ENCODE measurements around the gene AGPS.
A peak's percentile ranks its signal among the peaks of the same experiment; 100 is the strongest.

AGPS gene

GRCh38 chr2:177551989-177552421 is 159.4 kb downstream of the AGPS start:
- H3K4me3 ChIP-seq (ENCODE audit: insufficient read depth, low read depth, low read length, poor library complexity, severe bottlenecking) = peak overlapping the region; percentile 75
- no peaks in the 10 kb centered on the region for H3K27me3 ChIP-seq (replicated peaks; ENCODE audit: control insufficient read depth, insufficient read depth, low read length, poor library complexity, severe bottlenecking)
- peaks cover 4% of the 10 kb centered on the region for H3K4me1 ChIP-seq (ENCODE audit: control insufficient read depth, insufficient read depth, low read length, poor library complexity, severe bottlenecking)
- H3K36me3 ChIP-seq (ENCODE audit: control insufficient read depth, insufficient read depth, low read length) = no peaks in the 10 kb centered on the region
- peak overlapping the region; percentile 99 for H3K27ac ChIP-seq (ENCODE audit: insufficient read depth, low read length, poor library complexity, severe bottlenecking)
- no peak for DNase-seq
- no peaks in the 10 kb centered on the region for H3K9me3 ChIP-seq (ENCODE audit: control insufficient read depth, low read length)

DNA sequence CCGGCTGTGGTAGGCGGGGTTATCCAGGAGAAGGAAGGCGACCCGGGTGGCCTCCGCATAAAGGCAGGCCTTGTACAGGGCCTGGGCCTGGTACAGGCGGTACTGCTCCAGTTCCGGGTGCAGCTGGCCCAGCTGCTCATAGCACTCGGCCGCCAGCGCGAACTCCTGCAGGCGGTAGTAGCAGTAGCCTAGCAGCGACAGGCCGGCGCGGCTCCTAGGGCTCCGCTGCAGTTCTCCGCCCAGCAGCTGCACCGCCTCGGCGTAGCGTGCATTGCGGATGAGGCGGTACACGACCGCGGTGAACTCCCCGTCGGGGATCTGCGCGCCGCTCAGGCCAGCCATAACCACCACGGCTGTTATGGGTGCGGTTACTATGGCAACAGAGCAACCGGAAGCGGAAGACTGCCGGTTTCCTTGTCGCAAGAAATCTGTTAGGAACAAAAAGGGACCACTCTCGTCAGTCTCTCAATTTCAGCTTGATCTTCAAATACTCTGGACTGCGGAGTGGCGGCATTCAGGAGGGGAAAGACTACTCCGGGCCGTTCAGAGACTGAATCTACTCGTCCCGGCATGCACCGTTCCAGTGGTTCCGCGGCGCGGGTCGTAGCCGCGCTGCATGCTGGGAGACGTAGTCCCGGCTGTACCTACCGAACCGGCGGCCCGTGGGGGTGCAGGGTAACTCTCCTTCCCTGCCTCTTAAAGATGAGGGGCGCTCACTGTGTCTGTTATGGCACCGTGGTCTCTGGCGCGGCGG is 160.0 kb downstream of the AGPS start:
- H3K27ac ChIP-seq (ENCODE audit: insufficient read depth, low read length, poor library complexity, severe bottlenecking) = peak overlapping the region; percentile 99

DNA sequence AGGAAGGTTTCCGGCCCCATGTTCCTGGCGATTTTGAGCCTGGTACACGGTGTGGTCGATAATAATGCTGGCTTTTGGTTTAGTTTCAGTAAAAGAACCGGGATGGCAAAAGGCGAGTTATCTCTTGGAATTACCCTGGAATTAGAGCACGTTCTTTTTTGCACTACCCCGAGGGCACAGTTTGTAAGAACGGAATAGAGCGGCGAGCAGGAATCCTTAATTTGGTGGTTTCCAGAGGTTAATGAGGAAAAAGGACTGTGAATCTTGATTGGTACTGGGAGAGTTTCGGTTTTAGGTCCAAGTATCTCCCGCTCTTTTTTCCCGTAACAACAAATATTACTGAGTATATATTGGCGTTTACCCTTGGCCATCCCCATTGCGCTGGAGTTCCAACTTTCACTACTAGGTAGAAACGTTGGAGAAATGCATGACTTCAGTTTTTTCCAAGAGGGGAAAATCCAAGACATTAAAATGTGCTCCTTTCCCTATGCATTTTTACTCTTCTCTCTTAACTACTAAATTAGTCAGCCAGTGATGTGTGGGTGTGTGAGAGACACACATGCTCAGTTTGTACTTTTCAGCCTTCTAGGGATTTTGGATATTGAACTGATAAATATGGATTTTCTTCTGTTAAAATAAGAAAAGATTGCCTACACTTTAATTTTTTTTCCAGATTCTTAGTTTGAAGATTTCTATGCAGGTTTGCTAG is 160.8 kb downstream of the AGPS start:
- H3K4me3 ChIP-seq (ENCODE audit: insufficient read depth, low read depth, low read length, poor library complexity, severe bottlenecking) = peak overlapping the region; percentile 75
- peaks cover 4% of the 10 kb centered on the region for H3K4me1 ChIP-seq (ENCODE audit: control insufficient read depth, insufficient read depth, low read length, poor library complexity, severe bottlenecking)
- H3K27me3 ChIP-seq (replicated peaks; ENCODE audit: control insufficient read depth, insufficient read depth, low read length, poor library complexity, severe bottlenecking) = no peaks in the 10 kb centered on the region
- no peaks in the 10 kb centered on the region for H3K36me3 ChIP-seq (ENCODE audit: control insufficient read depth, insufficient read depth, low read length)
- DNase-seq = no peak
- no peaks in the 10 kb centered on the region for H3K9me3 ChIP-seq (ENCODE audit: control insufficient read depth, low read length)
- peak overlapping the region; percentile 99 for H3K27ac ChIP-seq (ENCODE audit: insufficient read depth, low read length, poor library complexity, severe bottlenecking)

More for the DNA sequence above, 160.0 kb downstream of the AGPS start:
- H3K4me1 ChIP-seq (ENCODE audit: control insufficient read depth, insufficient read depth, low read length, poor library complexity, severe bottlenecking) = peaks cover 4% of the 10 kb centered on the region
- H3K9me3 ChIP-seq (ENCODE audit: control insufficient read depth, low read length) = no peaks in the 10 kb centered on the region
- H3K27me3 ChIP-seq (replicated peaks; ENCODE audit: control insufficient read depth, insufficient read depth, low read length, poor library complexity, severe bottlenecking) = no peaks in the 10 kb centered on the region
- DNase-seq = peak; percentile 86 to 88 (median 87)
- H3K36me3 ChIP-seq (ENCODE audit: control insufficient read depth, insufficient read depth, low read length) = no peaks in the 10 kb centered on the region
- H3K4me3 ChIP-seq (ENCODE audit: insufficient read depth, low read depth, low read length, poor library complexity, severe bottlenecking) = peak overlapping the region; percentile 75

GRCh38 chr2:177554365-177554764 is 161.8 kb downstream of the AGPS start:
- Histone ChIP-seq H3K27me3 (replicated peaks; ENCODE audit: control insufficient read depth, insufficient read depth, low read length, poor library complexity, severe bottlenecking) (no peaks in the 10 kb centered on the region), H3K27ac (ENCODE audit: insufficient read depth, low read length, poor library complexity, severe bottlenecking) (no peak overlapping the region), H3K9me3 (ENCODE audit: control insufficient read depth, low read length) (no peaks in the 10 kb centered on the region), H3K4me1 (ENCODE audit: control insufficient read depth, insufficient read depth, low read length, poor library complexity, severe bottlenecking) (peaks cover 4% of the 10 kb centered on the region), H3K36me3 (ENCODE audit: control insufficient read depth, insufficient read depth, low read length) (no peaks in the 10 kb centered on the region), H3K4me3 (ENCODE audit: insufficient read depth, low read depth, low read length, poor library complexity, severe bottlenecking) (no peak overlapping the region)
- no peak for DNase-seq

DNA sequence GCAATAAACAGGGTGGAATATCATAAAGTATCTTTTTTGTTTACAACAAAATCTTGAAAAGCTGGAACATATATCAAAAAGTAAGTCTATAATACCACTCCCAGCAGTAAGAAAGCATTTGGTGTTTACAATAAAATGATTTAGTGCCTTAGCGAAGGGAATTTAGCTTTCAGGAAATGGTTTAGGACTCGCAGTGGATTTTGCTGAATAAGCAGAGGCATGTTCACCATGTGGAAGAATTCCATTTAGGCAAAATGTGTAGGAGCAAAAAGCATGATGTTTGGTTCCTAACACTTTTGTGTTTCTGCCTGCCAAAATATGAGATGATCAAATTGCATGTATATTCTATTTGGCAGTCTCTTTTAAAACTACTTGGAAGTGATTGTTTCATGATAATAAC is 163.6 kb downstream of the AGPS start:
- Histone ChIP-seq H3K27me3 (replicated peaks; ENCODE audit: control insufficient read depth, insufficient read depth, low read length, poor library complexity, severe bottlenecking) (no peaks in the 10 kb centered on the region), H3K27ac (ENCODE audit: insufficient read depth, low read length, poor library complexity, severe bottlenecking) (no peak overlapping the region), H3K9me3 (ENCODE audit: control insufficient read depth, low read length) (no peaks in the 10 kb centered on the region), H3K36me3 (ENCODE audit: control insufficient read depth, insufficient read depth, low read length) (no peaks in the 10 kb centered on the region), H3K4me1 (ENCODE audit: control insufficient read depth, insufficient read depth, low read length, poor library complexity, severe bottlenecking) (peaks cover 4% of the 10 kb centered on the region), H3K4me3 (ENCODE audit: insufficient read depth, low read depth, low read length, poor library complexity, severe bottlenecking) (no peak overlapping the region)
- DNase-seq = no peak

- Histone ChIP-seq H3K4me1 (ENCODE audit: control insufficient read depth, insufficient read depth, low read length, poor library complexity, severe bottlenecking) (no peaks in the 10 kb centered on the region), H3K4me3 (ENCODE audit: insufficient read depth, low read depth, low read length, poor library complexity, severe bottlenecking) (no peak overlapping the region), H3K27me3 (replicated peaks; ENCODE audit: control insufficient read depth, insufficient read depth, low read length, poor library complexity, severe bottlenecking) (no peaks in the 10 kb centered on the region), H3K36me3 (ENCODE audit: control insufficient read depth, insufficient read depth, low read length) (no peaks in the 10 kb centered on the region), H3K9me3 (ENCODE audit: control insufficient read depth, low read length) (no peaks in the 10 kb centered on the region), H3K27ac (ENCODE audit: insufficient read depth, low read length, poor library complexity, severe bottlenecking) (no peak overlapping the region)
- DNase-seq = no peak
Measured at GRCh38 chr2:177557794-177558193, 165.2 kb downstream of the AGPS start.

- Histone ChIP-seq H3K9me3 (ENCODE audit: control insufficient read depth, low read length) (no peaks in the 10 kb centered on the region), H3K4me3 (ENCODE audit: insufficient read depth, low read depth, low read length, poor library complexity, severe bottlenecking) (no peak overlapping the region), H3K27ac (ENCODE audit: insufficient read depth, low read length, poor library complexity, severe bottlenecking) (no peak overlapping the region), H3K27me3 (replicated peaks; ENCODE audit: control insufficient read depth, insufficient read depth, low read length, poor library complexity, severe bottlenecking) (no peaks in the 10 kb centered on the region), H3K36me3 (ENCODE audit: control insufficient read depth, insufficient read depth, low read length) (no peaks in the 10 kb centered on the region), H3K4me1 (ENCODE audit: control insufficient read depth, insufficient read depth, low read length, poor library complexity, severe bottlenecking) (no peaks in the 10 kb centered on the region)
- no peak for DNase-seq
Measured at GRCh38 chr2:177559638-177560037, 167.1 kb downstream of the AGPS start.

GRCh38 chr2:177568390-177568789 is 175.8 kb downstream of the AGPS start:
- no peak overlapping the region for H3K27ac ChIP-seq (ENCODE audit: insufficient read depth, low read length, poor library complexity, severe bottlenecking)
- peaks cover 4% of the 10 kb centered on the region for H3K27me3 ChIP-seq (replicated peaks; ENCODE audit: control insufficient read depth, insufficient read depth, low read length, poor library complexity, severe bottlenecking)
- H3K4me3 ChIP-seq (ENCODE audit: insufficient read depth, low read depth, low read length, poor library complexity, severe bottlenecking) = no peak overlapping the region
- no peaks in the 10 kb centered on the region for H3K9me3 ChIP-seq (ENCODE audit: control insufficient read depth, low read length)
- no peak for DNase-seq
- no peaks in the 10 kb centered on the region for H3K36me3 ChIP-seq (ENCODE audit: control insufficient read depth, insufficient read depth, low read length)
- H3K4me1 ChIP-seq (ENCODE audit: control insufficient read depth, insufficient read depth, low read length, poor library complexity, severe bottlenecking) = no peaks in the 10 kb centered on the region

GRCh38 chr2:177568893-177569292 is 176.3 kb downstream of the AGPS start:
- no peak overlapping the region for H3K4me3 ChIP-seq (ENCODE audit: insufficient read depth, low read depth, low read length, poor library complexity, severe bottlenecking)
- peaks cover 4% of the 10 kb centered on the region for H3K27me3 ChIP-seq (replicated peaks; ENCODE audit: control insufficient read depth, insufficient read depth, low read length, poor library complexity, severe bottlenecking)
- H3K36me3 ChIP-seq (ENCODE audit: control insufficient read depth, insufficient read depth, low read length) = no peaks in the 10 kb centered on the region
- no peak overlapping the region for H3K27ac ChIP-seq (ENCODE audit: insufficient read depth, low read length, poor library complexity, severe bottlenecking)
- no peaks in the 10 kb centered on the region for H3K4me1 ChIP-seq (ENCODE audit: control insufficient read depth, insufficient read depth, low read length, poor library complexity, severe bottlenecking)
- no peak for DNase-seq
- H3K9me3 ChIP-seq (ENCODE audit: control insufficient read depth, low read length) = no peaks in the 10 kb centered on the region

DNA sequence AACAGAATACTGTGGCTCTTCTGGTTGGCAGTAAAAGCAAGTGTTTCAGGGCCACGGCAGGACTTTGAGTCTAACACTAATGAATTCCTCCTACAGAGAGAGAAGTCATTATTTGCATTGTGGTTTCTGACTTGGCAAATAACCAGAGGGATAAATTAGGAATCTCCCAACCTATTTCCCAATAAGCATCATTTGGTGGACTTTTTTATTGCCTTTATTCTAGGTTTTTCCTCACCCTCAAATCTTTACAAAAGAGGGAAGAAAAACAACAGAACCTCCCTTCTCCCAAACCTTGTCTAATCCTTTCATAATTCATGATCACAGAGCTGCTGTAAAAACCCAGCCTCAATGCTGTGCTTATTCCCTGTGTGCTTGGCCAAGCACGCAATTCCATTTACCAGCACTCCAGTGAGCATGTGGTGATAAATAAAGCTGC is 179.7 kb downstream of the AGPS start:
- no peaks in the 10 kb centered on the region for H3K9me3 ChIP-seq (ENCODE audit: control insufficient read depth, low read length)
- peaks cover 4% of the 10 kb centered on the region for H3K27me3 ChIP-seq (replicated peaks; ENCODE audit: control insufficient read depth, insufficient read depth, low read length, poor library complexity, severe bottlenecking)
- H3K27ac ChIP-seq (ENCODE audit: insufficient read depth, low read length, poor library complexity, severe bottlenecking) = no peak overlapping the region
- H3K36me3 ChIP-seq (ENCODE audit: control insufficient read depth, insufficient read depth, low read length) = no peaks in the 10 kb centered on the region
- DNase-seq = no peak
- no peaks in the 10 kb centered on the region for H3K4me1 ChIP-seq (ENCODE audit: control insufficient read depth, insufficient read depth, low read length, poor library complexity, severe bottlenecking)
- H3K4me3 ChIP-seq (ENCODE audit: insufficient read depth, low read depth, low read length, poor library complexity, severe bottlenecking) = no peak overlapping the region
